ENCODE data around the gene ANXA2.
"Not testable (repeated sequence)": the region's sequence is repeated elsewhere in the genome, so short reads cannot be mapped to it uniquely, and the experiment has no call there.

Gene ANXA2

GRCh38 chr15:60339236-60339635 is 58.5 kb downstream of the ANXA2 start:
- no peak for DNase-seq

- no peak for DNase-seq
These were observed 59.0 kb downstream of the ANXA2 start for GRCh38 chr15:60338810-60339209.

GRCh38 chr15:60337076-60337475 is 60.7 kb downstream of the ANXA2 start:
- DNase-seq, result no peak

GRCh38 chr15:60335296-60335695 is 62.5 kb downstream of the ANXA2 start:
- not testable (repeated sequence) for DNase-seq

GRCh38 chr15:60328852-60329443 is 68.8 kb downstream of the ANXA2 start:
- no peak for DNase-seq

- no peak for DNase-seq
These were observed 70.7 kb downstream of the ANXA2 start for GRCh38 chr15:60326824-60327654.

GRCh38 chr15:60326343-60326742 is 71.4 kb downstream of the ANXA2 start:
- DNase-seq, result no peak

GRCh38 chr15:60325905-60326304 is 71.9 kb downstream of the ANXA2 start:
- no peak for DNase-seq

GRCh38 chr15:60324706-60325438 is 72.9 kb downstream of the ANXA2 start:
- DNase-seq, result no peak

GRCh38 chr15:60323322-60323721 is 74.5 kb downstream of the ANXA2 start:
- DNase-seq, result no peak

- no peak for DNase-seq
These were observed 77.4 kb downstream of the ANXA2 start for GRCh38 chr15:60320365-60320764.

- no peak for DNase-seq
These were observed 79.4 kb downstream of the ANXA2 start for GRCh38 chr15:60318216-60318867.

GRCh38 chr15:60316961-60317360 is 80.8 kb downstream of the ANXA2 start:
- DNase-seq, result no peak

- no peak for DNase-seq
These were observed 81.9 kb downstream of the ANXA2 start for GRCh38 chr15:60315878-60316277.

GRCh38 chr15:60313906-60314305 is 83.9 kb downstream of the ANXA2 start:
- DNase-seq, result no peak

GRCh38 chr15:60307034-60307433 is 90.8 kb downstream of the ANXA2 start:
- no peak for DNase-seq

GRCh38 chr15:60301024-60301423 is 96.8 kb downstream of the ANXA2 start:
- DNase-seq, result no peak

- no peak for DNase-seq
These were observed 98.2 kb downstream of the ANXA2 start for GRCh38 chr15:60299452-60300047.
